KG1 (cell line): ENCODE data around the gene PPID.
"Not testable (repeated sequence)": the region's sequence is repeated elsewhere in the genome, so short reads cannot be mapped to it uniquely, and the experiment has no call there.

ENCODE experiments used
- DNase-seq: peaks from one replicate; lab custom pipeline; 2025; lab: John Stamatoyannopoulos, UW

The PPID gene

GRCh38 chr4:158729716-158730559, 6.7 kb upstream of the PPID start:
- peak; percentile 1 for DNase-seq

GRCh38 chr4:158728236-158728635, 5.0 kb upstream of the PPID start:
- DNase-seq, result no peak

- no peak for DNase-seq
These were observed 3.4 kb upstream of the PPID start for GRCh38 chr4:158726633-158727032.

GRCh38 chr4:158724637-158725036, 1.4 kb upstream of the PPID start:
- no peak for DNase-seq

- no peak for DNase-seq
These were observed 792 bp downstream of the PPID start for GRCh38 chr4:158722291-158722916.

- no peak for DNase-seq
These were observed 1.5 kb downstream of the PPID start for GRCh38 chr4:158721680-158722079.

GRCh38 chr4:158715802-158716201, 7.4 kb downstream of the PPID start:
- no peak for DNase-seq

DNA sequence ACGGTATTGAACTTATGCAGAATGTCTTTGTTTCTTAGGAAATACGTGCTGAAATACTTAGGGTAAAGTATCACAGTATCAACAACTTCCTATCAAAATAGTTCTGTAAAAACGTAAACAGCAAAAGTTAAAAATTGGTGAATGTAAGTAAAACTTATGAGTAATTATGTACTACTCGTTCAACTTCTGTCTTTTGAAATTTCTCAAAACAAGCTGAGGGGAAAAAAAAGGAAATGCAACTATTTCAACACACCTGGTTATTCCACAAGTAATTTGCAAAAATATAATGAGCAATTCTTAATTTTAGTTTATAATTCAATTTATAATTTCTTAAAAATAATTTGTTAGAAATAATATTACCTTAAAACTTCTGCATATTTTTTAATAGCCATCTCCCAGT, 8.3 kb downstream of the PPID start:
- DNase-seq, result no peak

DNA sequence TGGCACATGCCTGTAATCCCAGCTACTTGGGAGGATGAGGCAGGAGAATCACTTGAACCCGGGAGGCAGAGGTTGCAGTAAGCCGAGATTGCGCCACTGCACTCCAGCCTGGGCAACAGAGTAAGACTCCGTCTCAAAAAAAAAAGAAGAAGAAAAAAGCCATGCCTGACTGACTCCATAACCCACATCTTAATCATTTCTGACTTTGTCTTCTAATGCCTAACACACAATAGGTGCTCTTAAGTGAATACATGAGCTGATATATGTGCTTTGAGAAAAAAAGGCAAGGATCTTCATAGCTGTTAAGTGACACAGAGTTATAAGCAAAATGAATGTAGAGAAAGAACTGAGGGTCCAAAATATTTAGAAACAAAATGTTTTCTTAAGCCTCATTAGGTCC, 10.6 kb downstream of the PPID start:
- DNase-seq, result not testable (repeated sequence)

DNA sequence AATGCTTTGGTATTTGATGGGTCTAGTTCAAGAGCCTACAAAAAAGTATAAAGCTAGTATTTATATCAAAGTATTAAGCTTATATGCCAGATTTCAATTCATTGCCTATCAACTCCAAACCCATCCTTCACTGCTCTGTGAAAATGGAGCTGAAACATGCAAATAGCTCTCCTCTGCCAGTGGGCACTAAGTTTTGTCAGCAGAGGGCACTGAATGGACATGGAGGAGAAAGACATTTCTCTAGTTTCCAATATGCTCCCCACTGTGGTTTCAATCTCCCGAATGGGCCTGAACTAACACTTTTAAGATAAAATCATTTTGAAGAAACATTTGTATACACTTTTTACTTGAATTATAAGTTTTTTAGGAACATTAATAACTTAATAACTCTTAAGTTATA, 12.4 kb downstream of the PPID start:
- no peak for DNase-seq

DNA sequence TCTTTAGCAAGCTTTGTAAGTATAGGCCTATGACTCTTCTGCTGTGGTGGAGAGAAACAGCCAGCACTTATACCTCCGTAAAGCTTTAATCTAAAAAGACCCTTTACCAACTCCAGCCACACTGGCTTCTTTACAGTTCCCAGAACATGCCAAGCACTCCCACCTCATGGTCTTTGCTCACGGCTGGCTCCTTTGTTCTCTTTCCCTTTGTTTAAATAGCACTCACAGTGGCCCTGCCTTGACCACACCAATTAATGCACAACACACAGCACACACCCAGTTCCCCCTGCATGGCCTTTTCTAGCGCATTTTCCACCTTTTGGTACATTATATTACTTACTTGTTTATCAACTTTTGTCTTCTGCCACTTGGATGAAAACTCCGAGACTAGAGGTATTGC, 18.9 kb downstream of the PPID start:
- no peak for DNase-seq

- DNase-seq, result no peak
These were observed 34.4 kb downstream of the PPID start for GRCh38 chr4:158688813-158689212.

- no peak for DNase-seq
These were observed 41.1 kb downstream of the PPID start for GRCh38 chr4:158682066-158682465.

DNA sequence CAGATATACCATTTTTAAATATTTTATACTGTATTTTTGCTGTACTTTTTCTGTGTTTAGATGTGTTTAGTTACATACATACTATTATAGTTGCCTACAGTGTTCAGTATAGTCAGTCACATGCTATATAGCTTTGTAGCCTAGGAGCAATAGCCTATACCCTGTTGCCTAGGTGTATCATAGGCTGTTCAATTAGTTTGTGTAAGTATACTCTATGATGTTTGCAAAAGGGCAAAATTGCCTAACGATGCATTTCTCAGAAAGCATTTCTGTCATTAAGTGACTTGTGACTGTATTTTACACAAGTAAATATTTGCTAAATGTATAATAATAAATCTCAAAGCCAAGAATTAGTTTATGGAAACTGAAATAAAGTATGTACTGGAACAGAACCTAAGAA, 41.6 kb downstream of the PPID start:
- DNase-seq, result no peak

GRCh38 chr4:158678767-158679166, 44.4 kb downstream of the PPID start:
- DNase-seq, result no peak

DNA sequence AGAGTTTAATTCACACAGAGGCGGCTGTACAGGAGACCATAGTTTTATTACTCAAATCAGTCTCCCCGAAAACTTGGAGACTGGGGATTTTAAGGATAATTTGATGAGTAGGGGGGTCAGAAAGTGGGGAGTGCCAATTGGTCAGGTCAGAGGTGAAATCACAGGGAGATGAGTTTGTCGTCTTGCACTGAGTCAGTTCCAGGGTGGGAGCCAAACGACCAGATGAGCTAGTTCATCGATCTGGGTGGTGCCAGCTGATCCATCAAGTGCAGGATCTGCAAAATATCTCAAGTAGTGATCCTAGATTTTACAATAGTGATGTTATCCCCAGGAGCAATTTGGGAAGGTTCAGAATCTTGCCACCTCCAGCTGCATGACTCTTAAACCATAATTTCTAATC, 47.1 kb downstream of the PPID start:
- DNase-seq, result no peak

- no peak for DNase-seq
These were observed 49.6 kb downstream of the PPID start for GRCh38 chr4:158673633-158674032.

- DNase-seq, result peak; percentile 94
These were observed 51.0 kb downstream of the PPID start, which contains the start of gene ETFDH for GRCh38 chr4:158671915-158672806. Gene ETFDH (plus strand): TSS chr4:158672296. CDS start chr4:158672457, 161 bp downstream.

GRCh38 chr4:158671665-158671914, 51.6 kb downstream of the PPID start, which contains the start of gene C4orf46:
Gene C4orf46 (minus strand): TSS chr4:158671887. CDS start chr4:158671801, 86 bp downstream.
- DNase-seq, result no peak

- DNase-seq, result no peak
These were observed 52.1 kb downstream of the PPID start for GRCh38 chr4:158670975-158671664.

DNA sequence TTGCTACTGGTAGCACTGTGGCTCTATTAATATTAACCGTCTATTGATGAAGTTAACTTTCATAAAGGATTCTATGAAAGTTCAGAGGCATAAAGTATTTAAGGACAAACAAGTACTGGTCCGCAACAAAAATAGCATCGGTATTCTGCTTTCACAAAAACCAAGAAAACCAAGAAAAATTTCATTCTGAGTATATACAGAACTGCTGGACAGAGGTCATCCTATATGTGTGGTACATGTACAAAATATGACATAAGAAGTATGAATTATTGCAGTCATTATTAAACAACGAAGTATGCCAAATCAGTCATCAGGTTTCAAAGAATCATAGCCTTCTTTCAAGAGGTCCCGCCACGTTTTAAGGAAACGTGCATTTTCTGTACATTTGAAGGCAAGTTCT, 53.9 kb downstream of the PPID start:
- DNase-seq, result no peak

- DNase-seq, result no peak
These were observed 55.5 kb downstream of the PPID start for GRCh38 chr4:158667651-158668198.
